Measurements from ENCODE around the gene CFAP299.

The CFAP299 gene

DNA sequence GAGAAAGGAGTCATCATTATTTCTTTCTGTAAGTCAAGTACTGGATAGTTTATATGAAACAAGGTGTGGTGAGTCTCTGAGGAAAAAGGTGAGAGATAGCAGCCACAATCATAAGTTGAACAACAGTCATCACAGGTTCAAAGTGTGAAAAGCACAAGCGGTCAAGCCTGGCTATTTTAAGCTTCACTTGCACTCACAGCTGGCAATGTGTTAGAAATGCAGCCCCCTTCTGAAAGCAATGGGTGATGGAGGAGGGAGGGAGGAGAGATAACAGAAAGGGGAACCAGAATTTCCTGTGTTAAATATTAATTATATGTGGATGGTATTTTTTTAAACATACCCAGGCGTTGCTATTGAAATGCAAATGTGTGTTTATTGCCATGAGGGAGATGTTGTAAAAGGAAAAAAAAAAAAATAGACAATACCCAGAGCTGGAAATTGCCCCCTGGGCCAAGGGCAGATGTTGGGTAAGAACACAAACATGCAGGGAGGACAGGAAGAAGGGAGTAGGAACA, 668.1 kb downstream of the CFAP299 start:
- peaks cover 15% of the 10 kb centered on the region for H3K36me3 ChIP-seq (ENCODE audit: control insufficient read depth, low read length)
- no peaks in the 10 kb centered on the region for H3K9me2 ChIP-seq (replicated peaks; ENCODE audit: control insufficient read depth, low read length)
- H3K79me2 ChIP-seq (ENCODE audit: control insufficient read depth, low read length): no peaks in the 10 kb centered on the region
- H3F3A ChIP-seq (ENCODE audit: control insufficient read depth, insufficient read depth): peaks cover 5% of the 10 kb centered on the region; the same call in 1 of the 2 replicates
- H3K4me1 ChIP-seq (ENCODE audit: control insufficient read depth, low read length): peaks cover 32% of the 10 kb centered on the region
- H3K4me3 ChIP-seq (ENCODE audit: low read length): peak overlapping the region; percentile 58
- H3K4me2 ChIP-seq (ENCODE audit: low read length): peak overlapping the region; percentile 73
- no peaks in the 10 kb centered on the region for H3K27me3 ChIP-seq (ENCODE audit: control insufficient read depth, low read length)
- TF ChIP-seq, protein P1, sequence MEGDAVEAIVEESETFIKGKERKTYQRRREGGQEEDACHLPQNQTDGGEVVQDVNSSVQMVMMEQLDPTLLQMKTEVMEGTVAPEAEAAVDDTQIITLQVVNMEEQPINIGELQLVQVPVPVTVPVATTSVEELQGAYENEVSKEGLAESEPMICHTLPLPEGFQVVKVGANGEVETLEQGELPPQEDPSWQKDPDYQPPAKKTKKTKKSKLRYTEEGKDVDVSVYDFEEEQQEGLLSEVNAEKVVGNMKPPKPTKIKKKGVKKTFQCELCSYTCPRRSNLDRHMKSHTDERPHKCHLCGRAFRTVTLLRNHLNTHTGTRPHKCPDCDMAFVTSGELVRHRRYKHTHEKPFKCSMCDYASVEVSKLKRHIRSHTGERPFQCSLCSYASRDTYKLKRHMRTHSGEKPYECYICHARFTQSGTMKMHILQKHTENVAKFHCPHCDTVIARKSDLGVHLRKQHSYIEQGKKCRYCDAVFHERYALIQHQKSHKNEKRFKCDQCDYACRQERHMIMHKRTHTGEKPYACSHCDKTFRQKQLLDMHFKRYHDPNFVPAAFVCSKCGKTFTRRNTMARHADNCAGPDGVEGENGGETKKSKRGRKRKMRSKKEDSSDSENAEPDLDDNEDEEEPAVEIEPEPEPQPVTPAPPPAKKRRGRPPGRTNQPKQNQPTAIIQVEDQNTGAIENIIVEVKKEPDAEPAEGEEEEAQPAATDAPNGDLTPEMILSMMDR (IDR thresholded peaks at IDR 0.05; ENCODE audit: low read depth, low read length, poor library complexity, severe bottlenecking): no peak
- no peak for TF ChIP-seq EZH2phosphoT487 (IDR thresholded peaks at IDR 0.05; ENCODE audit: borderline replicate concordance, low read length)
- H4K20me1 ChIP-seq (ENCODE audit: control insufficient read depth, insufficient read depth, low read depth, low read length): no peaks in the 10 kb centered on the region
- peaks cover 19% of the 10 kb centered on the region; the same call in 1 of the 2 replicates for H3K9me3 ChIP-seq (ENCODE audit: control insufficient read depth, insufficient read depth, low read length)
- peak overlapping the region; percentile 81 for H3K27ac ChIP-seq (ENCODE audit: low read depth, low read length)

DNA sequence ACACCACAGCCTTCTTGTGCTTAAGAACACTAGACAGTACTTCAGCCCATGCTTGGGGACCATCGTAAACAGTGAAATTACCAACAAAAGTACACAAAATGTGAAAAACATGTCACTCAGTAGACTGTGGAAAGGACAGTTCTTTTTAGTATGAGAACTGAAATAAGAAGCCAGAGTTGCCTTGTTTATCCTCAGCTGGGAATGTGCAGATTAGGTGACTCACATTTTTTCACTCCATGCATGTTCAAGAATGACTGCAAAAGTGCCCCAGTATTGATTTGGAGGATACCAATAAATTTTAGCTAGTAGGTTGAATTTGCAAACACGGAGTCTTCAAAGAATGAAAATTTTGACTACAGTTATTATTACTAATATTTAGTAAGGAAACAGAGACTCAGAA, 671.9 kb downstream of the CFAP299 start:
- Histone ChIP-seq H3K79me2 (ENCODE audit: control insufficient read depth, low read length) (no peaks in the 10 kb centered on the region), H3K9me3 (ENCODE audit: control insufficient read depth, insufficient read depth, low read length) (peaks cover 20% of the 10 kb centered on the region), H3K4me2 (ENCODE audit: low read length) (no peak overlapping the region), H4K20me1 (ENCODE audit: control insufficient read depth, insufficient read depth, low read depth, low read length) (no peaks in the 10 kb centered on the region), H3K27ac (ENCODE audit: low read depth, low read length) (no peak overlapping the region), H3K4me3 (ENCODE audit: low read length) (no peak overlapping the region), H3K4me1 (ENCODE audit: control insufficient read depth, low read length) (peaks cover 25% of the 10 kb centered on the region), H3F3A (ENCODE audit: control insufficient read depth, insufficient read depth) (peaks cover 5% of the 10 kb centered on the region; the same call in 1 of the 2 replicates), H3K9me2 (replicated peaks; ENCODE audit: control insufficient read depth, low read length) (no peaks in the 10 kb centered on the region), H3K36me3 (ENCODE audit: control insufficient read depth, low read length) (peaks cover 11% of the 10 kb centered on the region), H3K27me3 (ENCODE audit: control insufficient read depth, low read length) (no peaks in the 10 kb centered on the region)
- no peak for TF ChIP-seq EZH2phosphoT487 (IDR thresholded peaks at IDR 0.05; ENCODE audit: borderline replicate concordance, low read length)
- TF ChIP-seq, protein P1 (IDR thresholded peaks at IDR 0.05; ENCODE audit: low read depth, low read length, poor library complexity, severe bottlenecking): no peak

Measured in DOHH2 (cell line).